Endothelial cell of umbilical vein (primary cell): ENCODE results near the gene TUT7. TPM values are rescaled to one million over a fixed set of nuclear protein-coding genes. Genes with fewer than 3 reads are reported as not detected.

Experiments used
- BruUV-seq: library from RNA; stranded (reverse); fragments of 400-500 nt; replicated peaks from 2 replicates; lab custom pipeline; 2021; lab: Mats Ljungman, UMichigan
- CTCF ChIA-PET: fragments of 300-600, 350-600 bp; sonication (Branson Sonifier 250); formaldehyde crosslinking; loops from one replicate; lab custom pipeline; 2021; ENCODE audit warnings: antibody characterized with exemption, inconsistent platforms; lab: Charles Lee
- POLR2A ChIA-PET: fragments of 300-600, 350-600 bp; sonication (Branson Sonifier 250); formaldehyde crosslinking; loops from one replicate; lab custom pipeline; 2021; ENCODE audit warnings: antibody characterized with exemption, inconsistent platforms; lab: Charles Lee
- DNase-seq: peaks from one replicate; pipeline ENCODE4 v3.0.0-alpha.2; 2011; ENCODE audit warnings: low read depth, low spot score
- FAIRE-seq: peaks from 2 replicates; lab custom pipeline; 2011; peaks lifted over from hg19 to GRCh38; lab: Jason Lieb, UNC
- H2AFZ ChIP-seq: 2 replicates; pipeline ENCODE4 v1.6.0; 2012; ENCODE audit warnings: low read depth, low read length, control low read depth, inconsistent platforms
- H3K27ac ChIP-seq: 2 replicates; pipeline ENCODE4 v1.5.1; 2011; ENCODE audit warnings: low read depth, mild to moderate bottlenecking, control low read depth, low read length, moderate library complexity; ENCODE audit not compliant: insufficient read depth
- H3K27me3 ChIP-seq, 2 experiments: 2 replicates each; pipeline versions ENCODE4 v1.6.0 to v1.6.1; 2011; ENCODE audit warnings: low read length in 2 of 2, mixed read lengths in 1 of 2; ENCODE audit not compliant: control insufficient read depth in 2 of 2, insufficient read depth in 2 of 2
- H3K36me3 ChIP-seq, 2 experiments: 2 replicates in 1 of 2; 3 replicates in 1 of 2; pipeline ENCODE4 v1.5.1; 2011; ENCODE audit warnings: low read length in 2 of 2, mild to moderate bottlenecking in 1 of 2, moderate library complexity in 1 of 2; ENCODE audit not compliant: control insufficient read depth in 2 of 2, insufficient read depth in 2 of 2; ENCODE audit errors: extremely low read depth in 1 of 2
- H3K4me1 ChIP-seq: 3 replicates; pipeline ENCODE4 v1.5.1; 2011; ENCODE audit warnings: mild to moderate bottlenecking, low read length; ENCODE audit not compliant: control insufficient read depth, insufficient read depth; ENCODE audit errors: extremely low read depth
- H3K4me2 ChIP-seq: 2 replicates; pipeline ENCODE4 v1.6.1; 2011; ENCODE audit warnings: low read length, control low read depth, mixed read lengths; ENCODE audit not compliant: insufficient read depth
- H3K4me3 ChIP-seq, 3 experiments: fragments of 200-600 bp in 1 of 3; sonication (generic), shearing (Covaris generic) in 1 of 3; replicated peaks in 1 of 3; 2 replicates each; pipeline ENCODE4 v1.5.1; 2011 to 2016; ENCODE audit warnings: control low read depth in 3 of 3, low read length in 3 of 3, mild to moderate bottlenecking in 2 of 3, inconsistent platforms in 1 of 3, low read depth in 1 of 3, moderate library complexity in 1 of 3; ENCODE audit not compliant: insufficient read depth in 1 of 3
- H3K79me2 ChIP-seq: 2 replicates; pipeline ENCODE4 v1.6.0; 2012; ENCODE audit warnings: low read length, inconsistent platforms; ENCODE audit not compliant: control insufficient read depth, insufficient read depth
- H3K9ac ChIP-seq: replicated peaks from 2 replicates; pipeline ENCODE3; 2011; ENCODE audit warnings: low read length, control low read depth; ENCODE audit not compliant: insufficient read depth; ENCODE audit errors: extremely low read depth
- H3K9me1 ChIP-seq: replicated peaks from 3 replicates; pipeline ENCODE4 v1.6.0; 2011; ENCODE audit warnings: mild to moderate bottlenecking, low read length; ENCODE audit not compliant: control insufficient read depth, insufficient read depth; ENCODE audit errors: extremely low read depth
- H3K9me3 ChIP-seq: replicated peaks from 2 replicates; pipeline ENCODE4 v1.5.1; 2012; ENCODE audit warnings: low read length, inconsistent platforms; ENCODE audit not compliant: control insufficient read depth, insufficient read depth
- H4K20me1 ChIP-seq: replicated peaks from 2 replicates; pipeline ENCODE3; 2011; ENCODE audit warnings: mild to moderate bottlenecking, low read length; ENCODE audit not compliant: control insufficient read depth, insufficient read depth; ENCODE audit errors: extremely low read depth
- EZH2 ChIP-seq: IDR thresholded peaks from 2 replicates; pipeline ENCODE4 v1.6.1; 2012; ENCODE audit warnings: borderline replicate concordance, low read depth, mild to moderate bottlenecking, moderate library complexity, low read length, inconsistent platforms; ENCODE audit not compliant: severe bottlenecking
- FOS ChIP-seq: IDR thresholded peaks from 2 replicates; pipeline ENCODE4 v1.6.1; 2011; ENCODE audit warnings: mild to moderate bottlenecking, low read length, moderate library complexity, borderline replicate concordance; ENCODE audit not compliant: insufficient read depth
- GATA2 ChIP-seq: IDR thresholded peaks from 2 replicates; pipeline ENCODE4 v1.7.0; 2011; ENCODE audit warnings: low read depth, mild to moderate bottlenecking, moderate library complexity, mixed read lengths, low read length; ENCODE audit not compliant: insufficient read length, insufficient read depth
- JUN ChIP-seq: IDR thresholded peaks from 2 replicates; pipeline ENCODE4 v1.6.1; 2011; ENCODE audit warnings: borderline replicate concordance, low read depth; ENCODE audit not compliant: insufficient read length, insufficient read depth
- MYC ChIP-seq: IDR thresholded peaks from one replicate; pipeline ENCODE4 v1.6.1; 2011; ENCODE audit warnings: mild to moderate bottlenecking, low read depth, low read length
- POLR2A ChIP-seq: IDR thresholded peaks from 2 replicates; pipeline ENCODE4 v1.6.1; 2012; ENCODE audit warnings: low read depth, mild to moderate bottlenecking, control low read depth, low read length
- POLR2AphosphoS5 ChIP-seq: IDR thresholded peaks from 2 replicates; pipeline ENCODE4 v1.6.1; 2012; ENCODE audit warnings: low read depth, mild to moderate bottlenecking, control low read depth, low read length, moderate library complexity; ENCODE audit not compliant: insufficient read depth
- dilution Hi-C: fragments of 300-500 bp; cut with MboI; formaldehyde crosslinking; loops from one replicate; pipeline ENCODE4 v1.15.0; 2019; ENCODE audit warnings: low sequenced_read_pairs; ENCODE audit not compliant: extremely low pct_ligation_motif_present
- intact Hi-C: fragments of 100-400 bp; cut with micrococcal nuclease; formaldehyde crosslinking; loops from one replicate; pipeline ENCODE4 v1.10.0; 2022
- polyA plus RNA-seq, 4 experiments: library from polyadenylated mRNA; depleted of rRNA in 3 of 4; stranded (reverse) in 3 of 4; unstranded in 1 of 4; fragments of >200 nt; gene quantifications; 2 replicates each; pipeline versions ENCODE4 v1.2.1 to v1.2.3, GENCODE V29; 2011 to 2012; ENCODE audit warnings: missing spikeins in 1 of 4
- total RNA-seq: library from RNA; stranded (reverse); gene quantifications from 2 replicates; pipeline ENCODE4 v1.2.3, GENCODE V29; 2021
- TF ChIP-seq, protein P1 (sequence below), 2 donors: IDR thresholded peaks; 1 replicate in 1 of 2; 2 replicates in 1 of 2; pipeline ENCODE4 v1.5.1; 2011; ENCODE audit warnings: low read length in 2 of 2, mild to moderate bottlenecking in 2 of 2, moderate library complexity in 2 of 2, control low read depth in 1 of 2, inconsistent platforms in 1 of 2, low read depth in 1 of 2; ENCODE audit not compliant: insufficient read depth in 1 of 2; ENCODE audit errors: extremely low read depth in 1 of 2
- TF ChIP-seq, protein P2 (sequence below): IDR thresholded peaks from 2 replicates; pipeline ENCODE4 v1.6.1; 2011; ENCODE audit not compliant: insufficient read depth, insufficient read length

The TUT7 gene
- total and polyA plus RNA-seq, 2 donors (not counting 3 experiments of a cell fraction or from before 2014, with no cell fraction given): 5.1 to 19.0 TPM

DNA sequence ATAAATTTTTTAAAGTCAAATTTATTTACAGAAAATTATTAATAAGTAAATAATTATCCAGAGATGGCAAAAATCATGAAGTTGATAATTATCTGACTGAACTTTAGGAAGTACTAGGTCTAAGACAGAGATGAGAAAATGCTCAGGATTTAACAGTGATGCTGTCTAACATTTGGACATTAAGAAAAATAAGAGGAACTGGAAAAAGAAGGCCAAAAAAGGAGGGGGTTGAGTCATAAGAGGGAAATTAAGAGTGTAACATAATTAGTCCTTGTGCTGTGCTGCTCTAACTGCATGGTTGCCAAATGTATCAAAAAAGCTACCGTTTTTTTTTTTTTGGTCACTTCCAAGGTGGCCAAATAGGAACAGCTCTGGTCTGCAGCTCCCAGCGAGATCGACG is 35.4 kb upstream of the TUT7 start:
- Histone ChIP-seq H3K27me3 (no peaks in the 10 kb centered on the region), H3K36me3 (no peaks in the 10 kb centered on the region), H2AFZ (no peak overlapping the region), H3K9me3 (no peaks in the 10 kb centered on the region), H4K20me1 (no peaks in the 10 kb centered on the region), H3K4me1 (no peaks in the 10 kb centered on the region), H3K79me2 (no peaks in the 10 kb centered on the region), H3K4me2 (no peak overlapping the region), H3K4me3 (no peak overlapping the region), H3K27ac (no peak overlapping the region), H3K9me1 (no peaks in the 10 kb centered on the region), H3K9ac (no peak overlapping the region)
- BruUV-seq: no TSS peak
- CTCF ChIA-PET: interaction anchor here (2.0 to 2.2 kb wide), 2 partner anchors 17 to 24 kb away, joined by 4 to 5 read pairs; no protein-coding TSS in a partner anchor
- DNase-seq: no peak
- dilution Hi-C loops (no loop called here), intact Hi-C loops (no loop called here)
- no peak for TF ChIP-seq POLR2A
- TF ChIP-seq, protein P1, sequence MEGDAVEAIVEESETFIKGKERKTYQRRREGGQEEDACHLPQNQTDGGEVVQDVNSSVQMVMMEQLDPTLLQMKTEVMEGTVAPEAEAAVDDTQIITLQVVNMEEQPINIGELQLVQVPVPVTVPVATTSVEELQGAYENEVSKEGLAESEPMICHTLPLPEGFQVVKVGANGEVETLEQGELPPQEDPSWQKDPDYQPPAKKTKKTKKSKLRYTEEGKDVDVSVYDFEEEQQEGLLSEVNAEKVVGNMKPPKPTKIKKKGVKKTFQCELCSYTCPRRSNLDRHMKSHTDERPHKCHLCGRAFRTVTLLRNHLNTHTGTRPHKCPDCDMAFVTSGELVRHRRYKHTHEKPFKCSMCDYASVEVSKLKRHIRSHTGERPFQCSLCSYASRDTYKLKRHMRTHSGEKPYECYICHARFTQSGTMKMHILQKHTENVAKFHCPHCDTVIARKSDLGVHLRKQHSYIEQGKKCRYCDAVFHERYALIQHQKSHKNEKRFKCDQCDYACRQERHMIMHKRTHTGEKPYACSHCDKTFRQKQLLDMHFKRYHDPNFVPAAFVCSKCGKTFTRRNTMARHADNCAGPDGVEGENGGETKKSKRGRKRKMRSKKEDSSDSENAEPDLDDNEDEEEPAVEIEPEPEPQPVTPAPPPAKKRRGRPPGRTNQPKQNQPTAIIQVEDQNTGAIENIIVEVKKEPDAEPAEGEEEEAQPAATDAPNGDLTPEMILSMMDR (IDR thresholded peaks at IDR 0.05; ENCODE audit: extremely low read depth in 1 of 2, insufficient read depth in 1 of 2, low read depth in 1 of 2, low read length in 2 of 2): no peak
- no peak for FAIRE-seq
- POLR2A ChIA-PET: no interaction called here

DNA sequence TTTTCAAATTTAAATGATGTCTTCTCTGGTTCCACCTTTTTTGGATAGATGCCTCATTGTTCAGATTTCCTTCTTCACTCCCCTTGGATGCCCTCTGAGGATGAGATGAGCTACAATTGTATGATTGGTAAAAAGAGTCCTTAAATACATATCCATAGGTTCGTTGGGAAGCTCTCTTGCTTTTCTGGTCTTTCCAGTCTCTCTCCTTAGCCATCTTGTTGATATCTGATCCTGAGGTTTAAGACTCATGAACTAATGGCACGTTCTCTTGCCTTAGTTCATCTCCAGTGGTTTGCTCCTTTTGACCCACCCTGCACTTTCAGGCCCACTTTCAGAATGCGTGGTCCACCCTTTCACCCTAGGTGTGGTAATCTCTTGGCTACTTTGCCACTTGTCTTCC is 33.2 kb upstream of the TUT7 start:
- H3K9me1 ChIP-seq: no peaks in the 10 kb centered on the region
- H3K9me3 ChIP-seq: no peaks in the 10 kb centered on the region
- no peaks in the 10 kb centered on the region for H3K36me3 ChIP-seq
- TF ChIP-seq POLR2A (no peak), POLR2AphosphoS5 (no peak), FOS (no peak), GATA2 (no peak), EZH2 (no peak), JUN (no peak), MYC (no peak)
- TF ChIP-seq, protein P1 (IDR thresholded peaks at IDR 0.05; ENCODE audit: extremely low read depth in 1 of 2, insufficient read depth in 1 of 2, low read depth in 1 of 2, low read length in 2 of 2): no peak
- TF ChIP-seq, protein P2, sequence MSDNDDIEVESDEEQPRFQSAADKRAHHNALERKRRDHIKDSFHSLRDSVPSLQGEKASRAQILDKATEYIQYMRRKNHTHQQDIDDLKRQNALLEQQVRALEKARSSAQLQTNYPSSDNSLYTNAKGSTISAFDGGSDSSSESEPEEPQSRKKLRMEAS: no peak
- ChIA-PET CTCF (no interaction called here), POLR2A (no interaction called here)
- no peak overlapping the region for H2AFZ ChIP-seq
- no peak overlapping the region for H3K27ac ChIP-seq
- dilution Hi-C loops (no loop called here), intact Hi-C loops (no loop called here)
- no peaks in the 10 kb centered on the region for H4K20me1 ChIP-seq
- FAIRE-seq (no peak), DNase-seq (no peak)
- no peaks in the 10 kb centered on the region for H3K79me2 ChIP-seq
- H3K4me3 ChIP-seq: no peak overlapping the region
- H3K9ac ChIP-seq: no peak overlapping the region
- H3K4me2 ChIP-seq: no peak overlapping the region
- no TSS peak for BruUV-seq
- H3K27me3 ChIP-seq: no peaks in the 10 kb centered on the region
- no peaks in the 10 kb centered on the region for H3K4me1 ChIP-seq
